KMS-11 (cell line): ENCODE results near the gene MYBPC3.
"Not testable (repeated sequence)": the region's sequence is repeated elsewhere in the genome, so short reads cannot be mapped to it uniquely, and the experiment has no call there.

Experiments
- H2AFZ ChIP-seq: fragments of 200-600 bp; sonication (generic); 2 replicates; pipeline ENCODE4 v1.6.1; 2016; ENCODE audit warnings: antibody characterized with exemption, mixed run types, low read depth
- H3K27ac ChIP-seq: fragments of 200-600 bp; sonication (generic); 2 replicates; pipeline ENCODE4 v1.6.1; 2016; ENCODE audit warnings: mild to moderate bottlenecking, mixed run types
- H3K27me3 ChIP-seq: fragments of 200-600 bp; sonication (generic); 2 replicates; pipeline ENCODE4 v1.6.1; 2017; ENCODE audit warnings: mild to moderate bottlenecking, low read depth, mixed run types, moderate library complexity; ENCODE audit not compliant: insufficient read depth
- H3K36me3 ChIP-seq: fragments of 200-600 bp; sonication (generic); 2 replicates; pipeline ENCODE4 v1.6.1; 2017; ENCODE audit warnings: mild to moderate bottlenecking, mixed run types; ENCODE audit not compliant: insufficient read depth
- H3K4me1 ChIP-seq: fragments of 200-600 bp; sonication (generic); 2 replicates; pipeline ENCODE4 v1.6.1; 2016; ENCODE audit warnings: mild to moderate bottlenecking, low read depth, mixed run types; ENCODE audit not compliant: poor library complexity, severe bottlenecking
- H3K4me2 ChIP-seq: fragments of 200-600 bp; sonication (generic); 2 replicates; pipeline ENCODE4 v1.7.0; 2016; ENCODE audit warnings: mild to moderate bottlenecking, mixed run types
- H3K4me3 ChIP-seq: fragments of 200-600 bp; sonication (generic); IDR thresholded peaks from 2 replicates; pipeline ENCODE4 v1.6.1; 2017; ENCODE audit warnings: low read depth, low read length, mixed read lengths; ENCODE audit not compliant: insufficient read depth
- H3K79me2 ChIP-seq: fragments of 200-600 bp; sonication (generic); 2 replicates; pipeline ENCODE4 v1.6.1; 2016; ENCODE audit warnings: low read depth, mixed run types; ENCODE audit not compliant: insufficient read depth
- H3K9ac ChIP-seq: fragments of 200-600 bp; sonication (generic); 2 replicates; pipeline ENCODE4 v1.6.1; 2016; ENCODE audit warnings: mild to moderate bottlenecking, mixed run types
- H4K20me1 ChIP-seq: fragments of 200-600 bp; sonication (generic); 2 replicates; pipeline ENCODE4 v1.6.1; 2016; ENCODE audit warnings: mild to moderate bottlenecking, mixed run types; ENCODE audit not compliant: insufficient read depth
- TF ChIP-seq, protein P1 (sequence below): fragments of 200-600 bp; sonication (generic); conservative IDR thresholded peaks from 2 replicates; pipeline ENCODE4 v1.6.1; 2017; ENCODE audit warnings: low read depth, mild to moderate bottlenecking, antibody characterized with exemption, low read length, moderate library complexity, mixed read lengths

MYBPC3 gene

GRCh38 chr11:47325271-47326041 lies 27.0 kb downstream of the MYBPC3 start:
- no peak overlapping the region; the same call in 1 of the 2 replicates for H3K9ac ChIP-seq

GRCh38 chr11:47324520-47324919 lies 28.0 kb downstream of the MYBPC3 start:
- no peaks in the 10 kb centered on the region for H3K79me2 ChIP-seq
- H3K9ac ChIP-seq = no peak overlapping the region
- no peak overlapping the region for H2AFZ ChIP-seq
- no peak overlapping the region for H3K4me3 ChIP-seq
- H3K36me3 ChIP-seq = no peaks in the 10 kb centered on the region
- peaks cover 19% of the 10 kb centered on the region for H3K4me1 ChIP-seq
- H4K20me1 ChIP-seq = no peaks in the 10 kb centered on the region
- no peaks in the 10 kb centered on the region for H3K27me3 ChIP-seq
- H3K27ac ChIP-seq = no peak overlapping the region
- TF ChIP-seq, protein P1, sequence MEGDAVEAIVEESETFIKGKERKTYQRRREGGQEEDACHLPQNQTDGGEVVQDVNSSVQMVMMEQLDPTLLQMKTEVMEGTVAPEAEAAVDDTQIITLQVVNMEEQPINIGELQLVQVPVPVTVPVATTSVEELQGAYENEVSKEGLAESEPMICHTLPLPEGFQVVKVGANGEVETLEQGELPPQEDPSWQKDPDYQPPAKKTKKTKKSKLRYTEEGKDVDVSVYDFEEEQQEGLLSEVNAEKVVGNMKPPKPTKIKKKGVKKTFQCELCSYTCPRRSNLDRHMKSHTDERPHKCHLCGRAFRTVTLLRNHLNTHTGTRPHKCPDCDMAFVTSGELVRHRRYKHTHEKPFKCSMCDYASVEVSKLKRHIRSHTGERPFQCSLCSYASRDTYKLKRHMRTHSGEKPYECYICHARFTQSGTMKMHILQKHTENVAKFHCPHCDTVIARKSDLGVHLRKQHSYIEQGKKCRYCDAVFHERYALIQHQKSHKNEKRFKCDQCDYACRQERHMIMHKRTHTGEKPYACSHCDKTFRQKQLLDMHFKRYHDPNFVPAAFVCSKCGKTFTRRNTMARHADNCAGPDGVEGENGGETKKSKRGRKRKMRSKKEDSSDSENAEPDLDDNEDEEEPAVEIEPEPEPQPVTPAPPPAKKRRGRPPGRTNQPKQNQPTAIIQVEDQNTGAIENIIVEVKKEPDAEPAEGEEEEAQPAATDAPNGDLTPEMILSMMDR = no peak
- no peak overlapping the region for H3K4me2 ChIP-seq

More at GRCh38 chr11:47325271-47326041, 27.0 kb downstream of the MYBPC3 start:
- TF ChIP-seq, protein P1 = no peak
- Histone ChIP-seq H4K20me1 (no peaks in the 10 kb centered on the region), H3K4me1 (peaks cover 19% of the 10 kb centered on the region), H3K36me3 (no peaks in the 10 kb centered on the region), H3K27ac (peak overlapping the region; percentile 24; the same call in 1 of the 2 replicates), H2AFZ (no peak overlapping the region; the same call in 1 of the 2 replicates), H3K4me2 (peak overlapping the region; percentile 37; the same call in 1 of the 2 replicates), H3K4me3 (no peak overlapping the region), H3K79me2 (no peaks in the 10 kb centered on the region), H3K27me3 (no peaks in the 10 kb centered on the region)

GRCh38 chr11:47318166-47318565 lies 34.3 kb downstream of the MYBPC3 start:
- Histone ChIP-seq H3K9ac (no peak overlapping the region), H3K4me3 (no peak overlapping the region), H3K36me3 (no peaks in the 10 kb centered on the region), H3K4me1 (no peaks in the 10 kb centered on the region), H2AFZ (no peak overlapping the region), H3K79me2 (no peaks in the 10 kb centered on the region), H3K27me3 (no peaks in the 10 kb centered on the region), H3K27ac (no peak overlapping the region), H4K20me1 (no peaks in the 10 kb centered on the region), H3K4me2 (no peak overlapping the region)
- TF ChIP-seq, protein P1 = no peak

DNA sequence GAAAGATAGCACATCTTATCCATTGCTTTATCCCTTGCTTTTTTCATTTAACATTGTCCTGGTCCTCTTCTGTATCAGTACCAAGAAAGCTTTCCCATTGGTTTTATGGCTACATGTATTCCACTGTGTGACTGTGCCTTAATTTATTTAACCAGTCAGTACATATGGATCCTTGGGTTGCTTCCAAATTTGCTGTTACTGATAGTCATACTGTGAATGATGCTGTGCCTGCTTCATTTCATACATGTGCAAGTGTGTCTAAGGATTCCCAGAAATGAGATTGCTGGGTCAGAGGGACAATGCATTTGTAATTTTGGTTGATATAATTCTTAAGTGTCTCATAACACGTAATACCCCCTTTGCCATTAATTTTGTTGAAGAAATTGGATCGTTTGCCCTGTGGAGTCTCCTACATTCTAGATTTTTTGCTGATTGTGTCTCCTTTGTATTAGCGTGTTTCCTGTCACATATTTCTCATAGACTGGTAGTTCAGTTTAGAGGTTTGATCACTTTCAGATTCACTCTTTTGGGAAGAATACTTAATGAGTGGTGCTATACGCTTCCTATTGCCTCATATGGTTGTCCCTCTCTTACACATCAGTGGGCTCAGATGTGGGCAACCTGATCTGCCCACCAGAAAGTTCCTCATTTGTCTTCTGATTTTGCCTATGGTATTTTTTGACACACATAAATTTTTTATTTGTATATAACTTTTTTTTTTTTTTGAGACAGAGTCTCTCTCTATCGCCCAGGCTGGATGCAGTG lies 35.3 kb downstream of the MYBPC3 start:
- no peaks in the 10 kb centered on the region for H3K79me2 ChIP-seq
- H4K20me1 ChIP-seq = no peaks in the 10 kb centered on the region
- H3K4me3 ChIP-seq = no peak overlapping the region
- no peaks in the 10 kb centered on the region for H3K36me3 ChIP-seq
- H3K4me2 ChIP-seq = no peak overlapping the region
- no peaks in the 10 kb centered on the region for H3K4me1 ChIP-seq
- TF ChIP-seq, protein P1 = no peak
- H3K27me3 ChIP-seq = no peaks in the 10 kb centered on the region
- no peak overlapping the region for H2AFZ ChIP-seq
- no peak overlapping the region for H3K9ac ChIP-seq
- no peak overlapping the region for H3K27ac ChIP-seq

DNA sequence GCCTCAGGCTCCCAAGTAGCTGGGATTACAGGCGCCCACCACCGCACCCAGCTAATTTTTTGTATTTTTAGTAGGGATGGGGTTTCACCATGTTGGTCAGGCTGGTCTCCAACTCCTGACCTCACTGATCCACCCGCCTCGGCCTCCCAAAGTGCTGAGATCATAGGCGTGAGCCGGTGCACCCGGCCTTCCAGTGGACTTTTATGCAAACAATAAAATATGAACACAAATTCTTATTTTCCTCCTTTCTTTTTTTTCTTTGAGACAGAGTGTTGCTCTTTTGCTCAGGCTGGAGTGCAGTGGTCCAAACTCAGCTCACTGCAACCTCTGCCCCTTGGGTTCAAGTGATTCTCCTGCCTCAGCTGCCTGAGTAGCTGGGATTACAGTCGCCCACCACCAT lies 36.0 kb downstream of the MYBPC3 start:
- H3K27ac ChIP-seq = not testable (repeated sequence)

More for the DNA sequence above, 36.0 kb downstream of the MYBPC3 start:
- not testable (repeated sequence) for H3K4me2 ChIP-seq, H4K20me1 ChIP-seq, H3K79me2 ChIP-seq, H3K4me3 ChIP-seq, H3K36me3 ChIP-seq, H3K9ac ChIP-seq, H3K4me1 ChIP-seq, H2AFZ ChIP-seq, H3K27me3 ChIP-seq
